Activated T-helper 1 cell treated with anti-CD3 and anti-CD28 coated beads, Interleukin-12 subunit alpha, Interleukin-12 subunit beta, Interleukin-2, Interleukin-4 antibody, amounts not matched to agents 30 ng/mL and 10 ng/mL and 1 ng/mL, durations not matched to agents 14 hours and 24 hours and 36 hours (primary cell): ENCODE data around the gene USP31. TPM values are rescaled to one million over a fixed set of nuclear protein-coding genes. Genes with fewer than 3 reads are reported as not detected.

Experiments
- DNase-seq: peaks from one replicate; pipeline ENCODE4 v3.0.0; 2021; ENCODE audit warnings: low spot score
- H3K27ac Mint-ChIP-seq: one replicate; pipeline ENCODE4 v1.8.0; 2021; ENCODE audit warnings: mild to moderate bottlenecking, mixed read lengths
- H3K27me3 Mint-ChIP-seq: one replicate; pipeline ENCODE4 v1.8.0; 2022; ENCODE audit warnings: mild to moderate bottlenecking, moderate library complexity, mixed read lengths; ENCODE audit not compliant: insufficient read depth
- H3K36me3 Mint-ChIP-seq: one replicate; pipeline ENCODE4 v1.8.0; 2021; ENCODE audit warnings: low read depth, mixed read lengths
- H3K4me1 Mint-ChIP-seq: one replicate; pipeline ENCODE4 v1.8.0; 2021; ENCODE audit warnings: low read depth, mixed read lengths
- H3K4me3 Mint-ChIP-seq: one replicate; pipeline ENCODE4 v1.8.0; 2021; ENCODE audit warnings: mild to moderate bottlenecking, moderate library complexity, mixed read lengths
- H3K9me3 Mint-ChIP-seq: one replicate; pipeline ENCODE4 v1.8.0; 2021; ENCODE audit warnings: mixed read lengths
- intact Hi-C: fragments of 100-400 bp; cut with micrococcal nuclease; formaldehyde crosslinking; loops from one replicate; pipeline ENCODE4 v1.15.1; 2024
- total RNA-seq: library from RNA; stranded (reverse); gene quantifications from 2 replicates; pipeline ENCODE4 v1.2.3, GENCODE V29; 2022

Gene USP31
- total RNA-seq, 1 donor from 2014 or later: 11.3 TPM

GRCh38 chr16:23140107-23140506 lies 9.1 kb downstream of the USP31 start:
- no peak overlapping the region for H3K27ac Mint-ChIP-seq
- peaks cover 2% of the 10 kb centered on the region for H3K36me3 Mint-ChIP-seq
- no peak for DNase-seq
- no peak overlapping the region for H3K4me3 Mint-ChIP-seq
- H3K27me3 Mint-ChIP-seq: no peaks in the 10 kb centered on the region
- peaks cover 30% of the 10 kb centered on the region for H3K9me3 Mint-ChIP-seq
- peaks cover 5% of the 10 kb centered on the region for H3K4me1 Mint-ChIP-seq
- intact Hi-C loops: no loop called here

- Mint-ChIP-seq H3K27ac (no peak overlapping the region), H3K27me3 (no peaks in the 10 kb centered on the region), H3K36me3 (peaks cover 4% of the 10 kb centered on the region), H3K9me3 (peaks cover 32% of the 10 kb centered on the region), H3K4me1 (peaks cover 5% of the 10 kb centered on the region), H3K4me3 (no peak overlapping the region)
- intact Hi-C loops: no loop called here
- DNase-seq: no peak
Observed at GRCh38 chr16:23137818-23138217, 11.4 kb downstream of the USP31 start.

DNA sequence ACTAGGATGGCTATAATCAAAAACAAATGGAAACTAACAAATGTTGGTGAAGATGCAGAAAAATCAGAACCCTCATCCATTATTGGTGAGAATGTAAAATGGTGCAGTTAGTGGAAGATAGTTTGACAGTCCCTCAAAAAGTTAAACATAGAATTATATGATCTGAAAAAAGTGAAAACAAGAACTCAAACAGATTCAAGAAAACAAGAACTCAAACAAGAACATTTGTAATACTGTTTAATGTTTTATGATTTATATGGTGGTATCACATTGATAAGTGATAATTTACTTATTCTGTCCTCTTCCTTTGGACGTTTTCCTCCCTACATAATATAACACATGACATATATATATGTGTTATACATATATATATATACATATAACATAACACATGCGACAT lies 12.0 kb downstream of the USP31 start:
- no peaks in the 10 kb centered on the region for H3K27me3 Mint-ChIP-seq
- peaks cover 11% of the 10 kb centered on the region for H3K4me1 Mint-ChIP-seq
- intact Hi-C loops: no loop called here
- no peak overlapping the region for H3K4me3 Mint-ChIP-seq
- DNase-seq: no peak
- H3K36me3 Mint-ChIP-seq: peaks cover 4% of the 10 kb centered on the region
- H3K9me3 Mint-ChIP-seq: peaks cover 32% of the 10 kb centered on the region
- H3K27ac Mint-ChIP-seq: no peak overlapping the region

DNA sequence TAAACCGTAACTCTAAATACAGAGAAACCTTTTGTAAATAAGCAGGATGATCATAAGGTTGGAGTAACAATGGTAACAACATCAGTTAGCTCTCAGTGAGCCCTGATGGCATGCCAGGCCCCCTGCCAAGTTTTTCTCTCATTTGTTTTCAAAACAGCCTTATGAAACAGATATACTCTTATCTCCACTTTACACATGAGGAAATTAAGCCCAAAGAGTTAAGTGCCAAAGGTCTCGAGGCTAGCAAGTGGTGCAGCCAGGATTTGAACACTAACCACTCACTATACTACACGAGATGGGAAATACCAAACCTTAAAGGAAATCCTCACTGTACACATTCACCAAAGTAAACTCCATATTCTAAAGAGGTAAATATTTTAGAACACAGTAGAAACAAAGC lies 15.0 kb downstream of the USP31 start:
- Mint-ChIP-seq H3K27me3 (peaks cover 2% of the 10 kb centered on the region), H3K4me3 (no peak overlapping the region), H3K36me3 (peaks cover 4% of the 10 kb centered on the region), H3K9me3 (peaks cover 32% of the 10 kb centered on the region), H3K27ac (no peak overlapping the region), H3K4me1 (peaks cover 19% of the 10 kb centered on the region)
- intact Hi-C loops: no loop called here
- no peak for DNase-seq

GRCh38 chr16:23132775-23133463 lies 16.3 kb downstream of the USP31 start:
- no peak overlapping the region for H3K27ac Mint-ChIP-seq
- no peak for DNase-seq
- intact Hi-C loops: no loop called here
- no peak overlapping the region for H3K4me3 Mint-ChIP-seq
- peaks cover 4% of the 10 kb centered on the region for H3K36me3 Mint-ChIP-seq
- H3K9me3 Mint-ChIP-seq: peaks cover 21% of the 10 kb centered on the region
- peaks cover 4% of the 10 kb centered on the region for H3K27me3 Mint-ChIP-seq
- peaks cover 19% of the 10 kb centered on the region for H3K4me1 Mint-ChIP-seq

- Mint-ChIP-seq H3K4me3 (no peak overlapping the region), H3K27me3 (peaks cover 4% of the 10 kb centered on the region), H3K36me3 (peaks cover 2% of the 10 kb centered on the region), H3K27ac (no peak overlapping the region), H3K4me1 (peaks cover 19% of the 10 kb centered on the region), H3K9me3 (peaks cover 14% of the 10 kb centered on the region)
- intact Hi-C loops: no loop called here
- no peak for DNase-seq
Observed at GRCh38 chr16:23131931-23132621, 17.2 kb downstream of the USP31 start.

DNA sequence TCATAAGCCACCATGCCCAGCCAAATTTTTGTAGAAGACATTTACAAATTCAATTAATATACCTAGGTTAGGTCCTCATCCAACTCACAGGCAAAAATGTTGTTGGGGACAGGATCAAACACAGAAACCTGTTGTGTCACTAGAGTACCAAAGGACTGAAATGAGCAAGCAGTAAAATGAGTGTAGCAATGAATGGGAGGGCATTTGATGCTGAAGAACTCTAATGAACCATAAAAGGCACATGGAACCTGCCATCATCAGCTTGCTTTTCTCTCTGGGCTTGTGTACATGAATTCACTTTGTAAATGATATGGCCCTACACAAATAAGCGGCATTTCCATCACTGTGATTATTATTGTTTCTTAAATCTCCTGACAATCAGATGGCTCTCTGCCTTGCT lies 17.8 kb downstream of the USP31 start:
- no peak for DNase-seq
- Mint-ChIP-seq H3K27ac (no peak overlapping the region), H3K36me3 (peaks cover 2% of the 10 kb centered on the region), H3K4me1 (peaks cover 19% of the 10 kb centered on the region), H3K4me3 (no peak overlapping the region), H3K9me3 (peaks cover 12% of the 10 kb centered on the region), H3K27me3 (peaks cover 4% of the 10 kb centered on the region)
- intact Hi-C loops: no loop called here

DNA sequence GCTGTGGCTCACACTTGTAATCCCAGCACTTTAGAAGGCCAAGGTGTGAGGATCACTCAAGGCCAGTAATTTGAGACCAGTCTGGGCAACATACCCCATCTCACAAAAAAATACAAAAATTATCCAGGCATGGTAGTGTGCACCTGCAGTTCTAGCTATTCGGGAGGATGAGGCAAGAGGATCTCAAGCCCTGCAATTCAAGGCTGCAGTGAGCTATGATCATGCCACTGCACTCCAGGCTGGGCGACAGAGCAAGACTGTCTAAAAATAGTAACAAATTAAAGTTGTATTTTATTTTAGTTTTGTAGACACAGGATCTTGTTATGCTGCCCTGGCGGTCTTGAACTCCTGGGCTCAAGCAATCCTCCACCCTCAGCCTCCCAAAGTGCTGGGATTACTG lies 18.2 kb downstream of the USP31 start:
- peaks cover 10% of the 10 kb centered on the region for H3K9me3 Mint-ChIP-seq
- peaks cover 2% of the 10 kb centered on the region for H3K36me3 Mint-ChIP-seq
- H3K27me3 Mint-ChIP-seq: peaks cover 4% of the 10 kb centered on the region
- no peak for DNase-seq
- no peak overlapping the region for H3K27ac Mint-ChIP-seq
- H3K4me3 Mint-ChIP-seq: no peak overlapping the region
- peaks cover 19% of the 10 kb centered on the region for H3K4me1 Mint-ChIP-seq
- intact Hi-C loops: no loop called here

- intact Hi-C loops: no loop called here
- H3K4me1 Mint-ChIP-seq: peaks cover 23% of the 10 kb centered on the region
- H3K27ac Mint-ChIP-seq: no peak overlapping the region
- H3K36me3 Mint-ChIP-seq: peaks cover 2% of the 10 kb centered on the region
- H3K27me3 Mint-ChIP-seq: peaks cover 4% of the 10 kb centered on the region
- no peak overlapping the region for H3K4me3 Mint-ChIP-seq
- no peaks in the 10 kb centered on the region for H3K9me3 Mint-ChIP-seq
- DNase-seq: no peak
Observed at GRCh38 chr16:23129686-23130085, 19.6 kb downstream of the USP31 start.

- H3K27me3 Mint-ChIP-seq: peaks cover 4% of the 10 kb centered on the region
- no peak overlapping the region for H3K4me3 Mint-ChIP-seq
- H3K36me3 Mint-ChIP-seq: no peaks in the 10 kb centered on the region
- no peak for DNase-seq
- H3K4me1 Mint-ChIP-seq: peaks cover 21% of the 10 kb centered on the region
- no peak overlapping the region for H3K27ac Mint-ChIP-seq
- no peaks in the 10 kb centered on the region for H3K9me3 Mint-ChIP-seq
- intact Hi-C loops: no loop called here
Observed at GRCh38 chr16:23128056-23128455, 21.2 kb downstream of the USP31 start.

DNA sequence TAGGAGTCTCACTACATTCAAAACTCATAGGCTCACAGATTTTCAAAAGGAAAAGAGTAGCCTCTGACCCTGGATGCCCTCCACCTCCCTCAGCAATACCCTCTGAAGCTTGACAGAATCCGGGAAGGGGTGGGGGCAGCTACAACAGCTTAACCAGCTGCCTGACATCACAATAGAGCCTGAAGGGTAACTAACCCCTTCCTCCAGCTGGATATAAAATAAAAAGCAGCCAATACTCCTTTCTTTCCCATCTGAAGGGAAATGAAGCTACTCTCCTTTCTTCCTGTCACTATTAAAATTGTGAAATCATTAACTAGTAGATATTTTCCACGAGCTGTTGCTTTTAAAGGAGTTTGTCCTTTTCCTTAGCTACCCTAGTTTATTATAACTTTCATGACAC lies 24.0 kb downstream of the USP31 start:
- H3K36me3 Mint-ChIP-seq: no peaks in the 10 kb centered on the region
- H3K27ac Mint-ChIP-seq: no peak overlapping the region
- no peak for DNase-seq
- peaks cover 13% of the 10 kb centered on the region for H3K4me1 Mint-ChIP-seq
- H3K27me3 Mint-ChIP-seq: peaks cover 4% of the 10 kb centered on the region
- no peak overlapping the region for H3K4me3 Mint-ChIP-seq
- intact Hi-C loops: no loop called here
- no peaks in the 10 kb centered on the region for H3K9me3 Mint-ChIP-seq

- DNase-seq: no peak
- H3K4me1 Mint-ChIP-seq: peaks cover 14% of the 10 kb centered on the region
- H3K9me3 Mint-ChIP-seq: no peaks in the 10 kb centered on the region
- H3K4me3 Mint-ChIP-seq: no peak overlapping the region
- intact Hi-C loops: no loop called here
- peaks cover 2% of the 10 kb centered on the region for H3K27me3 Mint-ChIP-seq
- H3K27ac Mint-ChIP-seq: no peak overlapping the region
- no peaks in the 10 kb centered on the region for H3K36me3 Mint-ChIP-seq
Observed at GRCh38 chr16:23124315-23124714, 24.9 kb downstream of the USP31 start.

DNA sequence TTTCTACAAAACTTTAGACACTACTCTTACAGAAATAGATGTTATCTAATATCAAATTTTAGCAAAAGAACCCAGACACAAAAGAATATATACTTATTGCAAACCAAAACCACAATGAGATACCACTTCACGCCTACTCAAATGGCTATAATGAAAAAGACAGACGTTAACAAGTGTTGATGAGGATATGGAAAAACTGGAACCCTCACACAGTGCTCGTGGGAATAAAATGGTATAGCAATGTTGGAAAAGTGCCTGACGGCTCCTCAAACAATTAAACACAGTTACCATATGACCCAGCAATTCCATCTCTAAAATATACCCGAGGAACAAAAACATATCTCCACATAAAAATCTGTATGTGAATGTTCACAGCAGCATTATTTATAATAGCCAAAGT lies 27.1 kb downstream of the USP31 start:
- intact Hi-C loops: no loop called here
- Mint-ChIP-seq H3K4me1 (peaks cover 14% of the 10 kb centered on the region), H3K27me3 (no peaks in the 10 kb centered on the region), H3K9me3 (no peaks in the 10 kb centered on the region), H3K27ac (no peak overlapping the region), H3K36me3 (no peaks in the 10 kb centered on the region), H3K4me3 (no peak overlapping the region)
- DNase-seq: no peak
